ENCODE results near the gene SMIM45.

Gene SMIM45

DNA sequence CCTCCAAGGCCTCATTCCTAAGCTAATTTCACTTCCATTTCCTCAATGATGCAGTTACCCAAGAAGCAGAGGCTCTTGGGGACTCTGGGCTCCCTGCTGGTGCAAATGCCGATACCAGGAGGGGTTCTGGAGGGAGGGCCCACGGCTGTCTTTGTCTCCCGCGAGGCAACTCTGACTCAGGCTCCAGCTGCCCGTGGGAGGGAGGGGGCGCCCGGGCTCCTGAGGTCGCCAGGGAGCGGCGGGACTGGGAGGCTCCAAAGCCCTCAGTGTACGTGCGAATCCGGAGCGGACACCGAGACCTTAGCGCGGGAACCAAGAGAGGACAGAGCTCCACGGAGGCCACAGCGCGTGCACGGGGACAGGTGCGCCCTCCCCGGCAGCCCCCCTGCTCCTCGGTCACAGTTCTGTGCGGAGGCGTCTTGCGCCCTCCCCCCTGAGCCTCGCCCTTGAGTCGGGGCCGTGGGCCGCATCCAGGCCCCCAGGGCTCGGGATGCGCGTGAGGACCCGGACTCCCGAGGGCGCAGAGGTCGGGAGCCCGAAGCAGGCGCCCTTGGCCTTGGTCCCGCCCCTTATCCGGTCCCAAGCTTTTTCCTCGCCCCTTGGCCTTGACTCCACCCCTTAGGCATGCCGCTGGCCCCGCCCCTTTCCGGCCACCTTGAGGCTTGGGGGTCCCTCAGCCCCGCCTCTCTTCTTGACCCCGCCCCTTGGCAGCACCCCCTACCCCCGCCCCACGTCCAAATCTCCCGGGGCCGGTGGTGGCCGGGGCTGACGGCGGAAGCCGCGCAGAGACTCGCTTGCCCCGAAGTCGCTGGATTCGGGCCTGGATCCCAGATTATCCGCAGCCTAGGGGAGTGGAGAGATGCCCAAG is 32.4 kb upstream of the SMIM45 start (continued):
- no peak for TF ChIP-seq USF2 (IDR thresholded peaks at IDR 0.05; ENCODE audit: low read length)

Measured in H1 (cell line).